DMS114 treated with DMSO at 0.1 percent for 48 hours (cell line): ENCODE results near the gene SLC25A10.
A peak's percentile ranks its signal among the peaks of the same experiment; 100 is the strongest.
"Not testable (repeated sequence)": the region's sequence is repeated elsewhere in the genome, so short reads cannot be mapped to it uniquely, and the experiment has no call there.

Source experiments
- DNase-seq: peaks from one replicate; lab custom pipeline; 2025; ENCODE audit not compliant: unreplicated experiment; lab: John Stamatoyannopoulos, UW

Gene SLC25A10

GRCh38 chr17:81720267-81721071 lies 8.4 kb downstream of the SLC25A10 start:
- DNase-seq = no peak

- no peak for DNase-seq
Observed at GRCh38 chr17:81722184-81723120, 10.4 kb downstream of the SLC25A10 start.

- DNase-seq = no peak
Observed at GRCh38 chr17:81723651-81724209, 11.6 kb downstream of the SLC25A10 start.

- DNase-seq = no peak
Observed at GRCh38 chr17:81725439-81725838, 13.4 kb downstream of the SLC25A10 start.

GRCh38 chr17:81726004-81726403 lies 13.9 kb downstream of the SLC25A10 start:
- no peak for DNase-seq

GRCh38 chr17:81727324-81728031 lies 15.4 kb downstream of the SLC25A10 start:
- DNase-seq = no peak

GRCh38 chr17:81733507-81734404 lies 21.7 kb downstream of the SLC25A10 start:
- peak; percentile 56 for DNase-seq

- DNase-seq = no peak
Observed at GRCh38 chr17:81734405-81735263, 22.6 kb downstream of the SLC25A10 start.

- no peak for DNase-seq
Observed at GRCh38 chr17:81735264-81736102, 23.4 kb downstream of the SLC25A10 start.

- DNase-seq = no peak
Observed at GRCh38 chr17:81737947-81738800, 26.1 kb downstream of the SLC25A10 start.

GRCh38 chr17:81738801-81739393 lies 26.8 kb downstream of the SLC25A10 start:
- no peak for DNase-seq

GRCh38 chr17:81739593-81739992 lies 27.5 kb downstream of the SLC25A10 start:
- not testable (repeated sequence) for DNase-seq

GRCh38 chr17:81740395-81740961 lies 28.4 kb downstream of the SLC25A10 start:
- no peak for DNase-seq

- DNase-seq = no peak
Observed at GRCh38 chr17:81741049-81741593, 29.0 kb downstream of the SLC25A10 start.

GRCh38 chr17:81741594-81742452 lies 29.7 kb downstream of the SLC25A10 start:
- no peak for DNase-seq
